UCSD-AML1 (cell line): ENCODE measurements around the gene UGP2.
"Not testable (repeated sequence)": the region's sequence is repeated elsewhere in the genome, so short reads cannot be mapped to it uniquely, and the experiment has no call there.

Experiments
- DNase-seq: peaks from one replicate; lab custom pipeline; 2025; ENCODE audit not compliant: unreplicated experiment; lab: John Stamatoyannopoulos, UW

Gene UGP2

DNA sequence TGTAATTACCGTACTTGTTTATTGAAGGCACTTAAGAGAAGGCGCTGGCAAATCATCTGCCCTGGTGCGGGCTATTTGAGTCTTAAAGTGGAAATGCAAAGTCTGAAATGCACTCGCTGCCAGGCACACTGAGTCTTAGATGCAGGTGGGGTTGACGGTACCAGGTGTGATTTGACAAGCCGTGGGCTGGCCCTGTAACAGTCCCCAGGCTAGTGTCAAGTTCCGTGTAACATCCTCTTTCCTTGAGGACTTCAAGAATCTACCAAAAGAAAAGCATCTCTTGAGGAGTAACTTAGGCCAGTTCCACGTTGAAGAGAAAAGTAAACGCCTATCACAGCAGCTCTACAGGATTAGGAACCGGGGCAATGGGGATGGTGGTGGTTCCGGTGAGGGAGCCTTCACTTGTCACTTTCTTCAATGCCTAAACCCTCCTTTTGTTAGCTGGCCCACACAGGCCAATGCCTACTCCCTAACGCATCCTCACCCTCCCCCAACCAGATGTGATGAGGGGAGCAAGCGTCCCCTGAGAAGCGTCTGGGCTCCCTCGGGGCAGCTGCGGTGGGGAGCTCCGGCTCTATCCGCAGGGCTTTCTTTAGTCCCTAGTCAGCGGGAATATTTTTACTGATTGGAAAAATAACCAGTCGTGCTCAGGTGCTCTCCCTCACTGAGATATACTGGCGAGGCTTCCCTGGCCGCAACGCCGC lies 1.5 kb upstream of the UGP2 start:
- DNase-seq, result no peak

DNA sequence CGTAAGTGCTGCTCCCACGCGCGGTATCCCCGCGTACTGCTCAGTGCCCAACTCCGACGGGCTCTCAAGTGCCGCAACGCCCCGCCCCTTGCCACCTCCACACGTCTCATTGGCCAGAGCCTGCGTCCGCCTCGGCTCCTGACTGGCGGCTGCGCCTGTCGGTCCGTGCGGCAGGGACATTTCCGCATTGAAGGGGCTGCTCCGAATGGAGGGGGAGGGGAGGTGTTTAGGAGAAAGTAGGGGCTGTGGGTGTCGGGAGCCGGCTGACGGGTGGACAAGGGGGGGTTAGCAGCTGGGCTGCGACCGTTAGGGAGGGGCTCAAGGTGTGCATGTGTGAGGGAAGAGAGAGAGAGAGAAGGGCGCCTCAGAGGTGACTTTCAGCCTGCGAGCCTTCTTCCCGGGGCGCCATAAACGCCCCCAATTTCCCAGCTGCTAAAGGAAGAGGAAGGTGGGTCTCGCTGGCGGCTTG lies 877 bp upstream of the UGP2 start:
- DNase-seq, result peak; percentile 98

DNA sequence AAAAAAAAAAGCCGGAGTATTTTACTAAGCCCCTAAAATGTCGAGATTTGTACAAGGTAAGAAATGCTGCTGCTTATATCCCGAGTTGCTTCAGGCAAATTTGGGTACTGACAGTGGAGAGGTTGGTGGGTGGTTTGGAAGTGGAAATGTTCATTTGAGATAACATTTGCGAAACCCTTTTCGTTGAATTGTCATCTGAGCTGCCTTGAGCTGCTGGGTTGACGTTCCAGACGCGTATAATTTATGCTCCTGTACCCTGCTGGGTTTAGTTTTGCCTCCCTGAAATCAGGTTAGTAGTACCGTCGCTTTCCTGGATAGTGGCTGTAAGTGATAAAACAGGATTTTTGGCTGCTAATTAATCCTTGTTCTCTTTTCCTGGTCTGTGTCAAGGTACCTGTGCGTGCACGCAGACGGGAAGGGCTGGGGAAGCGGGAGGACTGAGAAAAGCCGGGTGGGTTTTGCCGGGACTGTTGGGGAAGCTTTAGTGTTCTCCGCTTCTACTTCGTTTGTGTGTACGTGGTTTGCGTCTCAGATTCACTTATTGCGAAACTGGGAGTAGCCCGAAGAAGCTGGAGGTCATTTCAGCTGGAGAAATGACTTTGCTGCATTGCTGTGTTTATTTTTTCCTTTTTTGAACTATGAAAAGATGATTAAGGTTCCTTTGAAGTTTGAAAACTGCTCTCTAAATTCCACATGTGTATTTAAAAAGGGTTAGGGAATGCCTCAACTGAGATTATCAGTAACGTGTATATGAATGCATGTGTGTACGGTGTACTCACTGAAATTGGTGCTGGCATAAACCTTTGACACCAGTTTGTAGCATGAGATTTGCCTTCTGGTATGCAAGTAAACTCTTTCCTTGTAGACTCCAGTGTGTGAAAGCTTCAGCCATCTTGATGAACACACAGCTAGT lies 709 bp downstream of the UGP2 start:
- peak; percentile 31 for DNase-seq

- no peak for DNase-seq
Observed at GRCh38 chr2:63843093-63843492, 1.4 kb downstream of the UGP2 start.

DNA sequence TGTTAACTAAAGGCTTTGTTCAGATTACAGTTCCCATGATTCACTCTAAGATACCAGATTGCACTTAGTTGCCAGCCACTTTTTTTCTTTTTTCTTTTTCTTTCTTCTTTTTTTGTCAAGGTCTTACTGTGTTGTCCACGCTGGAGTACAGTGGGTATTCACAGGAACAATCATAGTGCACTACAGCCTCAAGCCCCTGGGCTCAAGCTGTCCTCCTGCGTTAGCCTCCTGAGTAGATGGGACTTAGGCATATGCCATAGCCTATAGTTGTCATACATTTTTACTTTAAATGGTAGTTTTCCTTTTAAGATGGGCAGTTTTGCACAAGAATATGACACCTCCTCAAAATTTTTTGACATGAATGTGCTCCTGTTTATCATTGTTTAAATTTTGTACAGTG lies 2.1 kb downstream of the UGP2 start:
- no peak for DNase-seq

GRCh38 chr2:63844616-63845015 lies 2.9 kb downstream of the UGP2 start:
- DNase-seq, result no peak

- DNase-seq, result no peak
Observed at GRCh38 chr2:63845866-63846265, 4.2 kb downstream of the UGP2 start.

DNA sequence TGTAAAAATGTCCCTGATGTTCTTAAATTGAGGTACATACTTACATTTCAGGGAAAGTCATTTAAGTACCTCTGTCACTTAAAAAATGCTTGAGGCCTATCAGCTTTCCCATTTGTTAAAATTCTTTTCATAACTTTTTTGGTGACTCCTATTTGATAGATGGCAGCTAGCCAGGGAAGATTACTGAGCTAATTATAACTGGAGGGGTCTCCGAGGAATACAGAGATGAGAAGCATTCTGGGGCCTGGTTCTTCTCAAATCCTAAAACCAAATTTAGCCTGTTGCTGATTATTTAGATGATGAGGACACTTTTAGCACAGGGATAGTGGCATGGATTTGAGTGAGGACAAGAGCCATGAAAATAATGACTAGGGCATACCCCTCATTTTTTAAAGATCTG lies 4.8 kb downstream of the UGP2 start:
- DNase-seq, result no peak

DNA sequence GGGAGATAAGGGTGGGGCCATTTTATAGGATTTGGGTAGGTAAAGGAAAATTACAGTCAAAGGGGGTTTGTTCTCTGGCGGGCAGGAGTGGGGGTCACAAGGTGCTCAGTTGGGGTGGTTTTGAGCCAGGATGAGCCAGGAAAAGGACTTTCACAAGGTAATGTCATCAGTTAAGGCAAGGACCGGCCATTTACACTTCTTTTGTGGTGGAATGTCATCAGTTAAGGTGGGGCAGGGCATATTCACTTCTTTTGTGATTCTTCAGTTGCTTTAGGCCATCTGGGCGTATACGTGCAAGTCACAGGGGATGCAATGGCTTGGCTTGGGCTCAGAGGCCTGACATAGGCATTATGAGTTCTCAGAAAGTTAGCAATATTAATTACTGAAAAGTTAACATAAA lies 5.9 kb downstream of the UGP2 start:
- DNase-seq, result not testable (repeated sequence)

GRCh38 chr2:63849381-63850203 lies 7.9 kb downstream of the UGP2 start:
- DNase-seq, result no peak

DNA sequence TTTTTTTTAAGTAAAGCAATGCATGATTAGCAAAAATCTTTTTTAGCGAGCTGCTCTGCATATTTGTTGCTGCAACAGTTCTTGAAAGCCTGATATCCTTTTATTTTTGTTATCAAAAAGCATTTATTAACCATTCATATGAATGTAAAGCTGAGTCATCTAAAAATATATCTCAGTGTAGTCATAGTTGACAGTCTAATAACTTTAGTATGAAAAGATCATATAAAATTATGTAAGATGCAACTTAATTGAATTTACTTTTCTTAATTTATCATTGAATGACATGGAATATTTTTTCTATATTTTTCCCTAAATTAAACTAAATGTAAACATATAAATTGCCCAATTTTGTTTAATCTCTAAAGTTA lies 8.5 kb downstream of the UGP2 start:
- DNase-seq, result no peak

DNA sequence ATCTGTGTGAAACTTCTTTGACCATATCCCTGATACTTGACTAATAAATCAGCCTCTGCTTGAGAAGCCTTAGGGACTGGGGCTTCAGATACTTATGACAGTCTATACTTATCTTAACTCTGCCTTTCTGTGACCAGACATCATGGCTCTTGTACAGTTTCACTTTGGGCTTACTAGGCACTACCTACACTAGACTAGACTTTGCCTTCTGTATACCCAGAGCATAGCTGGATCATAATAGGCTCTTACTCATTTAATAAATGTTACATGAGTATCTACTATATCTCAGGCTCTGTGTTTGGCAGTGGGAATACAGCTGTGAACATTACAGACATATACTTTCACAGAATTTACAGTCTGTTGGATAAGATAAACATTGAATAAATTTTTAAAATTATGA lies 9.0 kb downstream of the UGP2 start:
- no peak for DNase-seq

DNA sequence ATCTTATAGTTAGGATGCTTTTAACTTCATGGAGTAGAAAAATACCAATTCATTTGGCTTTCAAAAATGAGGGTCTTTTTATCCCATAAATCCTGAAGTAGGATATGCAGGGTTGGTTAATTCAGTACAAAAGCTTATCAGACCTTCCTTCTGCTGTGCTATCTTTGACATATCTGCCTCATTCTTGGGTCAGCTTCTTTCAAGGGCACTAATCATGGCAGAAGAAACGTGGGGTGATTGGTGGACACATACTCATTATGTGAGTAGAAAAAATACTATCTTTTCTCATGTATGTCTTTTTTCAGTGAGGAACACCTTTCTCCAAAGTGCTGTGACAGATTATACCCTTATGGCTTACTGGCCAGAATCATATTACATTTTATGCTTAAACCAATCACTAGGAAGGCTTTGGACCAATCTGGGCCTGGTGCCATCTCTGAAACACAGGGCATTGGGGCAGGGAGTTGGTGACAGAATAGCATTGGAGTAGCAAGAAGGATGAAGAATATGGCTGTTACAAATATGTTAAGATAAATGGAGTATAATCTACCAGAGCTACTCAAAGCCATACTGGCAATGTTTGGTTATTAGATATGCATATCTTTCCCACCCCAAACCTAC lies 10.1 kb downstream of the UGP2 start:
- no peak for DNase-seq

DNA sequence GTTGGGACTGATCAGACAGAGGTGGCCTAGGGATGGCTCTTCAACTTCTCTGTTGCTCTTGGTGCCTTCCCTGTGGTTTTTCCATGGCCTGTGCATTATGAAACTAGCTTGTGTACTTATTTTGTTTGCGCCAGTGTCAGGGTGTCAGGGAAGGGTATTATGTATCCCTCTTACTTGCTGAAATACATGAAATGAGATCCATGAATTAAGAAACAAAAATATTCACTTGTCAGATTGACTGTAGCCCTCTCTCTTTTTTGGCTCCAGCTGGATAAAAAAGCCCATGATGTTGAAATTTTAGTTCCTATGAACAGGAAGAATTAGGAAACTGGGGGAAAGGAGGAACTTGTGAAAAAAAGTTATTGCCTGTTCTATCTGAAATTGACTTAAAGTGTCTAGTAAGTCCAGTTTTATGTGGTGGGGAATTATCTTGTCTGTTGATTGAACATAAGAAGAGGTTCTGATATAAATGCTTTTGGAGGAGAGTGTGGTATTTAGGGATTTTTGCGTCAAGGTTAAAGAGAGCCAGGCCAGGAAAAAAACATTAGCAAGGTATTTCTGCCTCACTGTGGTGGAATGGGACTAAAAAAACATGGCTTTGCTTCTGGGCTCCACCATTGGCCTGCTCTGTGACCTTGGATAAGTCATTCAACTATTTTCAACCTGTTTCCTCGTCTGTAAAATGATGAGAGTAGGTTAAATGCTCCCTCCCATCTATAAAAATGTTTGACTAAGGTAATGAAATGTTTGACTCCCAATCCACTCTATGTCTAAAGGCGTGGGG lies 12.0 kb downstream of the UGP2 start:
- no peak for DNase-seq

DNA sequence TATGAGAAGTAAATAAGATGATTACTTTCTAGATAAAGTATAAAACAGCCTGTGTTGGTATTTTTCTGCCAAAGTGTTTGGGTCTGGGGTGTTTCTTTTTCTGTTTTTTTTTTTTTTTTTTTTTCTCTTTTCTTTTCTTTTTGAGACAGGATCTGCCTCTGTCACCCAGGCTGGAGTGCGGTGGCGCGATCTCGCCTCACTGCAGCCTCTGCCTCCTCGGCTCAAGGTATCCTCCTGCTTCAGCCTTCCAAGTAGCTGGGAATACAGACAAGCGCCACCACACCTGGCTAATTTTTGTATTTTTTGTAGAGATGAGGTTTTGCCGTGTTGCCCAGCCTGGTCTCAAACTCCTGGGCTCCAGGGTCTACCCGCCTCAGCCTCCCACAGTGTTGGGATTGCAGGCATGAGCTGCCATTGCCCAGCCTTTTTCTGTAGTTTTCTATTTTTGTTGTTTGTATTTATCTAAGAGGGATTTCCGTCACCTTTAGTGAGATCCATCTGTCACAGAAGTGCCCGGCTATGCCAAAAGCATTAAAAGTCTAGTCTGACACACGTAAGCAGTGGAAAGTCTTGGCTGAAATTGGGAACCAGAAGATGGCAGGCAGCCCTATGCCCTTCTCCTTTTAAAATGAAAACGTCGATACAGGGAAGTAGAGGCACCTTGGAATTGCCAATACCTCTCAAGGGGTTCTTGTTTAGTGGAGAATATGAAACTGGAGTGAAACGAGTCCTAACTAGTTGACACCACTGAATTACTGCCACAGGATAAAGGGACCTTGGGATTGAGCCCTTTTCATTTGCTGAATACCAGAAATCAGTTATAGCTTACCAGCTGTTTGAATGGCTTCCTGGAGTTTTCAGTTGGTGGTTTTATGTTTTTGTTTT lies 14.0 kb downstream of the UGP2 start:
- DNase-seq, result no peak

DNA sequence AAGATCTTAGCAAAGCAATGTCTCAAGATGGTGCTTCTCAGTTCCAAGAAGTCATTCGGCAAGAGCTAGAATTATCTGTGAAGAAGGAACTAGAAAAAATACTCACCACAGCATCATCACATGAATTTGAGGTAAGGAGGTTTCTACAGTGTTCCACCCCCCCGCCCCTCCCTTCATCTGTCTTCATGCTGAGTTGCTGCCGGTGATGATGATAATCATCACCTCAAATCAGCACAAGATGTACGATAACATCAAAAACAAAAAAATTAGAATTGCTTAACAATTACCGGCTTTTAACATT lies 14.6 kb downstream of the UGP2 start:
- DNase-seq, result no peak

GRCh38 chr2:63858291-63858690 lies 16.6 kb downstream of the UGP2 start:
- DNase-seq, result no peak

GRCh38 chr2:63861220-63861822 lies 19.6 kb downstream of the UGP2 start:
- peak; percentile 16 for DNase-seq

GRCh38 chr2:63862806-63863205 lies 21.1 kb downstream of the UGP2 start:
- no peak for DNase-seq
